HG03064 (cell line): ENCODE results near the gene FLVCR1.

ENCODE experiments used
- ATAC-seq: cut with Tn5 transposase; IDR thresholded peaks from one replicate; pipeline ENCODE4 v1.9.1; 2021; ENCODE audit warnings: low read depth; ENCODE audit not compliant: unreplicated experiment

FLVCR1 gene

DNA sequence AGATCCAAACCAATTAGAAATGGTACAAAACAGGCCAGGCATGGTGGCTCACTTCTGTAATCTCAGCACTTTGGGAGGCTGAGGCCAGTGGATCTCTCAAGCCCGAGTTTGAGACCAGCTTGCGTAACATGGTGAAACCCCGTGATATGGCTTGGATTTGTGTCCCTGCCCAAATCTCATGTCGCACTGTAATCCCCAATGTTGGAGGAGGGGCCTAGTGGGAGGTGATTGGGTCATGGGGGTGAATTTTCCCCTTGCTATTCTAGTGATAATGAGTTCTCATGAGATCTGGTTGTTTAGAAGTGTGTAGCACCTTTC, 85.3 kb downstream of the FLVCR1 start:
- no peak for ATAC-seq

DNA sequence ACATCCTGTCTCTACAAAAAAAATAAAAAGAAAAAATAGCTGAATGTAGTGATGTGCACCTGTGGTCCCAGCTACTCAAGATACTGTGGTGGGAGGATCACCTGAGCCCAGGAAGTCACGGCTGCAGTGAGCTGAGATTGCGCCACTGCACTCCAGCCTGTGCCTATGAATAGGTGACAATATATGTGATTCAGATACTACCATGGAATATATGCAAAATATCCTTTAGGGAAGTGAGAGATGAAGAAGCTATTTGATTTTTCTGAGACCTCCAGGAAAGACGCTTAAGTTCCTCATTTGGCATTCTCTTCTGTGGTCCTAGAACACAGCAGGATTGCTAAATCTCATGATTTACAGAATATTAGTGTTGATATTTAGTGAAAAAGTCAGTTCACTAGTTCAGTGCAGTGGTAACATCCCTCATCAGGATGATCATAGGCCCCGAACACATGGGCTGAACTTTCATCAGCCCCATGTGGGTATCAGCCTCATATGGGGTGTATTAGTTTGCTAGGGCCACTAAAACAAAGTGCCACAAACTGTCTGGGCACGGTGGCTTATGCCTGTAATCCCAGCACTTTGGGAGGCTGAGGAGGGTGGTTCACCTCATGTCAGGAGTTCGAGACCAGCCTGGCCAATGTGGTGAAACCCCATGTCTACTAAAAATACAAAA, 86.3 kb downstream of the FLVCR1 start:
- no peak for ATAC-seq

DNA sequence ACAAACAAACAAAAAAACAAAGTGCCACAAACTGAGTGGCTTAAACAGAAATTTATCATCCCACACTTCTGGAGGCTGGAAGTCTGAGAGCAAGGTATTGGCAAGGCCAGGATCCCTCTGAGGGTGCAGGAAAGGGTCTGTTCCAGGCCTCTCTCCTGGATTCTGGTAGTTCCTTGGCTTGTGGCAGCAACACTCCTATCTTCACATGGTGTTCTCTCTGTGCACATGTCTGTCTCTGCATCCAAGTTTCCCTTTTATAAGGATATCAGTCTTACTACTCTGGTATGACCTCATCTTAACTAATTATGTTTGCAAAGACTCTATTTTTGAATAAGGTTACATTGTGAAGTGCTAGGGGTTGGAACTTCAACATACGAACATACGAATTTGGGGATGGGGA, 87.0 kb downstream of the FLVCR1 start:
- no peak for ATAC-seq

DNA sequence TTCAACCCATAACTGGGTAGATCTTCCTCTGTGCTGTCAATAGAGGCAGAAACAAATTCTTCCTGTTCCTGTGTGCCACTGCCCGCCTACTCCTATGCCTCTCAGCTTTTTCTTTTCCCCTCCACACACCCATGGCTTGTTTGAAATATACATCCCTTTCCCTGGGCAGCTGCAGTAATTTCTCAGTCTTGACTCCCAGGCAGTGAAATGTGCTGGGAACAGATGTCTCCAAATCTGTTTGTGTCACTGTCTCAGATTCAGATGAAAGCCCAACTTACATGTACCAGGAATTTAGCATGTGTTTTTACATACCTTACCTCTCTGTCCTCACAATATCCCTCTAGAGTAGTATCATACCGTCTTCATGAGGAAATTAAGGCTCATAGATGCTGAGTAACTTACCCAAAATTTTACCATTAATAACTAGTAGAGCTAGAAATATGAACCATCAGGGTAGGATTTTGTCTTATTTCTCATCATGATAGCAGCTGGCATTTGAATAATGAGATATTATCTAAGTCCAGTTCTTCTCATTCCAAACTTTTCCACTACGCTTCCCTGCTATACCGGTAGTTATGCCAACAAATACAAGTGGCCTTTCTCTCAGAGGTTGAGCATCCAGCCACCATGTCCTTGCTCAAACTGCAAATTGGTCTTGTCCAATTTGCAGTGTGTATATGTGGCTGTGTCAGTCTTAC, 87.5 kb downstream of the FLVCR1 start:
- no peak for ATAC-seq

DNA sequence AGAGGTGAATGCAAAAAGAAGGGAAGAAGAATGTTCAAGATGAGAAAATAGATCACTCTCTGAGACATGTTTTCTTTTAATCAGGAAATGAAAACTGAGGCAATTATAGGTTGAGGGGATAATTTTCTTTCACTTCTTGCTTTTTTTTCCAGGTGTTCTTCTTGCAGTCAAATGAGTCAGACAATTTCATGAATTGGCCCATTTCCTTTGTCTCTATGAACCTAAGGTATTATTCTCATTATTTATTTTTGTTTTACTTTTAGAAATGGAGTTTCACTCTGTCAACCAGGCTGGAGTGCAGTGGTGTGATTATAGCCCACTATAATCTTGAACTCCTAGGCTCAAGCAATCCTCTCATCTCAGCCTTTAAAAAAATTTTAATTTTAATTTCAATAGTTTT, 88.8 kb downstream of the FLVCR1 start:
- ATAC-seq, result no peak
